ENCODE data around the gene ERP27. TPM values are rescaled to one million over a fixed set of nuclear protein-coding genes. Genes with fewer than 3 reads are reported as not detected.

The ERP27 gene
- polyA plus RNA-seq, 2 of the 4 experiments (the other 2 are of a cell fraction), result 0.09 to 0.28 TPM

DNA sequence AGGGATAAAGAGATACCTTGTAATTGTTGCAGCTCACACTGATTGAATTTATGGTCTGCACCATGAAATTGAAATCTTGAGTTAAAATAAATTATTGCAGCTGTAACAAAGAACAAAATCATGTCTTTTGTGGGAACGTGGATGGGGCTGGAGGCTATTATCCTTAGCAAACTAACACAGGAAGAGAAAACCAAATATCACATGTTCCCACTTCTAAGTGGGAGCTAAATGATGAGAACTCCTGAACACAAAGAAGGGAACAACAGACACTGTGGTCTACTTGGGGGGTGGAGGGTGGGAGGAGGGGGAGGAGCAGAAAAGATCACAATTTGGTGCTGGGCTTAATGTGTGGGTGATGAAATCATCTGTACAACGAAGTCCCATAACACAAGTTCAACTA lies 22.6 kb downstream of the ERP27 start:
- Histone ChIP-seq H3K4me2 (no peak overlapping the region), H3K4me1 (no peaks in the 10 kb centered on the region), H3K9me3 (no peaks in the 10 kb centered on the region), H3K4me3 (no peak overlapping the region), H3K27ac (no peak overlapping the region)
- TF ChIP-seq EHF (CRISPR knock-in tag; IDR thresholded peaks at IDR 0.05), result no peak
- TF ChIP-seq CHD2 (IDR thresholded peaks at IDR 0.05; ENCODE audit: low read length, partially characterized antibody), result no peak
- TF ChIP-seq HOXB5 (CRISPR knock-in tag; IDR thresholded peaks at IDR 0.05), result no peak
- 40% methylated on average over 2 of the region's 2 CpGs for WGBS (ENCODE audit: missing lambda C conversion rate)
- ATAC-seq (no peak), FAIRE-seq (no peak), DNase-seq (ENCODE audit: low read depth in 1 of 2, low spot score in 1 of 2) (no peak)
- ChIA-PET POLR2A (no interaction called here), CTCF (no interaction called here)

DNA sequence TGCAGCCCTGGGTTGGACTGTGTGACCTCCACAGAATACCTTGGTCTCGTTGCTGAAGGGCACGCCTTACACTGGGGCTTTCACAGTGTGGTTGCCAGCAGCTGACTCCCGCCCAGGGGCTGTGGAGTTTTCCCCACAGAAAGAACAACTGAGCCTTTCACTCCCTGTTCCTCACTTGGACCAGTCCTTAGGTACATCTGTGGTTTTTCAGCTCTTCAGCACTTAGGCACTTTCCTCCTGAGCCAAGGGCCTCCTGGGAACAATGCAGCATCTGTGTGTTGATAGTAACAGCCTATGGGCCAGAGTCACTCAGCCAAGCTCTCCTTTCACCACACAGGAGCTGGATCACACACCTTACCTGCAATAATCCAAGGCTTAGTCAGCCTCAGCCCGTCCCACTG lies 25.0 kb downstream of the ERP27 start:
- Histone ChIP-seq H3K4me3 (no peak overlapping the region), H3K27ac (no peak overlapping the region), H3K4me2 (no peak overlapping the region), H3K4me1 (no peaks in the 10 kb centered on the region), H3K9me3 (no peaks in the 10 kb centered on the region)
- WGBS (ENCODE audit: missing lambda C conversion rate), result 70% methylated on average over 4 of the region's 4 CpGs
- TF ChIP-seq HOXB13 (CRISPR knock-in tag; IDR thresholded peaks at IDR 0.05; ENCODE audit: low read depth) (no peak), TP53 (CRISPR knock-in tag; IDR thresholded peaks at IDR 0.05) (no peak), ZNF302 (CRISPR knock-in tag; IDR thresholded peaks at IDR 0.05) (no peak), EHF (CRISPR knock-in tag; IDR thresholded peaks at IDR 0.05) (no peak), ZC3H11A (IDR thresholded peaks at IDR 0.05) (no peak), CBX2 (IDR thresholded peaks at IDR 0.05; ENCODE audit: borderline replicate concordance, low read depth) (no peak), GATA3 (IDR thresholded peaks at IDR 0.05; ENCODE audit: borderline replicate concordance) (no peak), BHLHE40 (IDR thresholded peaks at IDR 0.05; ENCODE audit: low read depth, low read length) (no peak)
- TF ChIP-seq, protein P1, sequence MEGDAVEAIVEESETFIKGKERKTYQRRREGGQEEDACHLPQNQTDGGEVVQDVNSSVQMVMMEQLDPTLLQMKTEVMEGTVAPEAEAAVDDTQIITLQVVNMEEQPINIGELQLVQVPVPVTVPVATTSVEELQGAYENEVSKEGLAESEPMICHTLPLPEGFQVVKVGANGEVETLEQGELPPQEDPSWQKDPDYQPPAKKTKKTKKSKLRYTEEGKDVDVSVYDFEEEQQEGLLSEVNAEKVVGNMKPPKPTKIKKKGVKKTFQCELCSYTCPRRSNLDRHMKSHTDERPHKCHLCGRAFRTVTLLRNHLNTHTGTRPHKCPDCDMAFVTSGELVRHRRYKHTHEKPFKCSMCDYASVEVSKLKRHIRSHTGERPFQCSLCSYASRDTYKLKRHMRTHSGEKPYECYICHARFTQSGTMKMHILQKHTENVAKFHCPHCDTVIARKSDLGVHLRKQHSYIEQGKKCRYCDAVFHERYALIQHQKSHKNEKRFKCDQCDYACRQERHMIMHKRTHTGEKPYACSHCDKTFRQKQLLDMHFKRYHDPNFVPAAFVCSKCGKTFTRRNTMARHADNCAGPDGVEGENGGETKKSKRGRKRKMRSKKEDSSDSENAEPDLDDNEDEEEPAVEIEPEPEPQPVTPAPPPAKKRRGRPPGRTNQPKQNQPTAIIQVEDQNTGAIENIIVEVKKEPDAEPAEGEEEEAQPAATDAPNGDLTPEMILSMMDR (IDR thresholded peaks at IDR 0.05), result no peak
- TF ChIP-seq, protein P2, sequence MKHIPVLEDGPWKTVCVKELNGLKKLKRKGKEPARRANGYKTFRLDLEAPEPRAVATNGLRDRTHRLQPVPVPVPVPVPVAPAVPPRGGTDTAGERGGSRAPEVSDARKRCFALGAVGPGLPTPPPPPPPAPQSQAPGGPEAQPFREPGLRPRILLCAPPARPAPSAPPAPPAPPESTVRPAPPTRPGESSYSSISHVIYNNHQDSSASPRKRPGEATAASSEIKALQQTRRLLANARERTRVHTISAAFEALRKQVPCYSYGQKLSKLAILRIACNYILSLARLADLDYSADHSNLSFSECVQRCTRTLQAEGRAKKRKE (CRISPR knock-in tag; IDR thresholded peaks at IDR 0.05; ENCODE audit: low read depth), result no peak
- no peak for ATAC-seq
- ChIA-PET CTCF (no interaction called here), POLR2A (no interaction called here)
- no peak for DNase-seq (ENCODE audit: low read depth in 1 of 2, low spot score in 1 of 2)
- FAIRE-seq, result no peak

DNA sequence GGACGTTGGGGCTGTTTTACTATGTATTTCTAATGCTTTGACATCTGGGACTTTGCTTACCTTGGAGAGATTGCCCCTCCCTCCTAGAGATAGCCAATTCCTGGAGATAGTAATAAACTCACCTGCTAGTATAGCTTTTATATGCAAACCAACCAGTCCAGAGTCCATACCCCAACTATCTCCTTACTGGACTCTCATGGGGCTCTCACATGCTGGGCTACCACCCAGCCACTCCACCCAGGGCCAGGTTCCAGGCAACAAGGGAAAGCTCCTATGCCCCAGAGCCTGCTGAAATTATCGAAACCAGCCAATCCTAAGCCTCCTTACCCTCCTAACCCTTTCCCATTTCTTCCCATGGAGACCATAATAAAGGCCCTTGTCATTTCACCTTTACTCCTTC lies 27.2 kb downstream of the ERP27 start:
- H3K4me2 ChIP-seq, result no peak overlapping the region
- no peak overlapping the region for H3K27ac ChIP-seq
- no peaks in the 10 kb centered on the region for H3K9me3 ChIP-seq
- FAIRE-seq (no peak), DNase-seq (ENCODE audit: low read depth in 1 of 2, low spot score in 1 of 2) (no peak), ATAC-seq (no peak)
- no peaks in the 10 kb centered on the region for H3K4me1 ChIP-seq
- CTCF ChIA-PET, result interaction anchor here (1.1 to 1.2 kb wide), 3 partner anchors 10 to 65 kb away, joined by 3 read pairs; no protein-coding TSS in a partner anchor
- no peak overlapping the region for H3K4me3 ChIP-seq
- WGBS (ENCODE audit: missing lambda C conversion rate), result 3% methylated on average over 2 of the region's 2 CpGs
- POLR2A ChIA-PET, result no interaction called here
- TF ChIP-seq, protein P3, sequence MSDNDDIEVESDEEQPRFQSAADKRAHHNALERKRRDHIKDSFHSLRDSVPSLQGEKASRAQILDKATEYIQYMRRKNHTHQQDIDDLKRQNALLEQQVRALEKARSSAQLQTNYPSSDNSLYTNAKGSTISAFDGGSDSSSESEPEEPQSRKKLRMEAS (IDR thresholded peaks at IDR 0.05), result no peak
- no peak for TF ChIP-seq CHD4 (IDR thresholded peaks at IDR 0.05; ENCODE audit: borderline replicate concordance)
- TF ChIP-seq RARB (CRISPR knock-in tag; IDR thresholded peaks at IDR 0.05), result no peak
- no peak for TF ChIP-seq FOSB (CRISPR knock-in tag; IDR thresholded peaks at IDR 0.05)
- no peak for TF ChIP-seq MYC (IDR thresholded peaks at IDR 0.05; ENCODE audit: borderline replicate concordance, low read length)
- TF ChIP-seq ESRRA (IDR thresholded peaks at IDR 0.05; ENCODE audit: borderline replicate concordance, low read length), result no peak
- no peak for TF ChIP-seq NPAS2 (CRISPR knock-in tag; IDR thresholded peaks at IDR 0.05; ENCODE audit: borderline replicate concordance)
- no peak for TF ChIP-seq SREBF2 (IDR thresholded peaks at IDR 0.05)
- TF ChIP-seq FOSL2 (IDR thresholded peaks at IDR 0.05), result no peak
- TF ChIP-seq FOSL2 (CRISPR knock-in tag; IDR thresholded peaks at IDR 0.05), result no peak
- TF ChIP-seq, protein P4, sequence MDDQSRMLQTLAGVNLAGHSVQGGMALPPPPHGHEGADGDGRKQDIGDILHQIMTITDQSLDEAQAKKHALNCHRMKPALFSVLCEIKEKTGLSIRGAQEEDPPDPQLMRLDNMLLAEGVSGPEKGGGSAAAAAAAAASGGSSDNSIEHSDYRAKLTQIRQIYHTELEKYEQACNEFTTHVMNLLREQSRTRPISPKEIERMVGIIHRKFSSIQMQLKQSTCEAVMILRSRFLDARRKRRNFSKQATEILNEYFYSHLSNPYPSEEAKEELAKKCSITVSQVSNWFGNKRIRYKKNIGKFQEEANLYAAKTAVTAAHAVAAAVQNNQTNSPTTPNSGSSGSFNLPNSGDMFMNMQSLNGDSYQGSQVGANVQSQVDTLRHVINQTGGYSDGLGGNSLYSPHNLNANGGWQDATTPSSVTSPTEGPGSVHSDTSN (IDR thresholded peaks at IDR 0.05), result no peak
- TF ChIP-seq, protein P5, sequence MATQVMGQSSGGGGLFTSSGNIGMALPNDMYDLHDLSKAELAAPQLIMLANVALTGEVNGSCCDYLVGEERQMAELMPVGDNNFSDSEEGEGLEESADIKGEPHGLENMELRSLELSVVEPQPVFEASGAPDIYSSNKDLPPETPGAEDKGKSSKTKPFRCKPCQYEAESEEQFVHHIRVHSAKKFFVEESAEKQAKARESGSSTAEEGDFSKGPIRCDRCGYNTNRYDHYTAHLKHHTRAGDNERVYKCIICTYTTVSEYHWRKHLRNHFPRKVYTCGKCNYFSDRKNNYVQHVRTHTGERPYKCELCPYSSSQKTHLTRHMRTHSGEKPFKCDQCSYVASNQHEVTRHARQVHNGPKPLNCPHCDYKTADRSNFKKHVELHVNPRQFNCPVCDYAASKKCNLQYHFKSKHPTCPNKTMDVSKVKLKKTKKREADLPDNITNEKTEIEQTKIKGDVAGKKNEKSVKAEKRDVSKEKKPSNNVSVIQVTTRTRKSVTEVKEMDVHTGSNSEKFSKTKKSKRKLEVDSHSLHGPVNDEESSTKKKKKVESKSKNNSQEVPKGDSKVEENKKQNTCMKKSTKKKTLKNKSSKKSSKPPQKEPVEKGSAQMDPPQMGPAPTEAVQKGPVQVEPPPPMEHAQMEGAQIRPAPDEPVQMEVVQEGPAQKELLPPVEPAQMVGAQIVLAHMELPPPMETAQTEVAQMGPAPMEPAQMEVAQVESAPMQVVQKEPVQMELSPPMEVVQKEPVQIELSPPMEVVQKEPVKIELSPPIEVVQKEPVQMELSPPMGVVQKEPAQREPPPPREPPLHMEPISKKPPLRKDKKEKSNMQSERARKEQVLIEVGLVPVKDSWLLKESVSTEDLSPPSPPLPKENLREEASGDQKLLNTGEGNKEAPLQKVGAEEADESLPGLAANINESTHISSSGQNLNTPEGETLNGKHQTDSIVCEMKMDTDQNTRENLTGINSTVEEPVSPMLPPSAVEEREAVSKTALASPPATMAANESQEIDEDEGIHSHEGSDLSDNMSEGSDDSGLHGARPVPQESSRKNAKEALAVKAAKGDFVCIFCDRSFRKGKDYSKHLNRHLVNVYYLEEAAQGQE (IDR thresholded peaks at IDR 0.05), result no peak
- no peak for TF ChIP-seq RNF2 (IDR thresholded peaks at IDR 0.05; ENCODE audit: borderline replicate concordance, low read depth)
- TF ChIP-seq RAD21 (conservative IDR thresholded peaks at IDR 0.05 in 1 of 2, IDR thresholded peaks at IDR 0.05 in 1 of 2), result no peak
- TF ChIP-seq EP300 (IDR thresholded peaks at IDR 0.05), result no peak
- TF ChIP-seq, protein P6, sequence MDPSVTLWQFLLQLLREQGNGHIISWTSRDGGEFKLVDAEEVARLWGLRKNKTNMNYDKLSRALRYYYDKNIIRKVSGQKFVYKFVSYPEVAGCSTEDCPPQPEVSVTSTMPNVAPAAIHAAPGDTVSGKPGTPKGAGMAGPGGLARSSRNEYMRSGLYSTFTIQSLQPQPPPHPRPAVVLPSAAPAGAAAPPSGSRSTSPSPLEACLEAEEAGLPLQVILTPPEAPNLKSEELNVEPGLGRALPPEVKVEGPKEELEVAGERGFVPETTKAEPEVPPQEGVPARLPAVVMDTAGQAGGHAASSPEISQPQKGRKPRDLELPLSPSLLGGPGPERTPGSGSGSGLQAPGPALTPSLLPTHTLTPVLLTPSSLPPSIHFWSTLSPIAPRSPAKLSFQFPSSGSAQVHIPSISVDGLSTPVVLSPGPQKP (IDR thresholded peaks at IDR 0.05; ENCODE audit: low read depth, low read length), result no peak

Data from A549 (cell line).